MM.1S (cell line): ENCODE results near the gene CD4.

ENCODE experiments used
- DNase-seq: peaks from one replicate; pipeline ENCODE4 v3.0.0-alpha.2; 2015
- H2AFZ ChIP-seq: fragments of 300-600 bp; sonication (generic); 2 replicates; pipeline ENCODE4 v1.6.0; 2016; ENCODE audit warnings: antibody characterized with exemption, low read length
- H3F3A ChIP-seq: fragments of 300-600 bp; sonication (generic); 2 replicates; pipeline ENCODE4 v1.6.1; 2016; ENCODE audit warnings: mild to moderate bottlenecking, antibody characterized with exemption, low read length, moderate library complexity, mixed read lengths; ENCODE audit not compliant: insufficient read depth
- H3K27ac ChIP-seq: fragments of 300-600 bp; sonication (generic); 2 replicates; pipeline ENCODE4 v1.5.1; 2016; ENCODE audit warnings: mild to moderate bottlenecking, low read length
- H3K27me3 ChIP-seq: fragments of 300-600 bp; sonication (generic); replicated peaks from 2 replicates; pipeline ENCODE4 v1.6.0; 2016; ENCODE audit warnings: low read length; ENCODE audit not compliant: insufficient read depth
- H3K36me3 ChIP-seq: fragments of 300-600 bp; sonication (generic); replicated peaks from 2 replicates; pipeline ENCODE4 v1.6.1; 2016; ENCODE audit warnings: mild to moderate bottlenecking, low read length, mixed read lengths; ENCODE audit not compliant: insufficient read depth
- H3K4me1 ChIP-seq: fragments of 300-600 bp; sonication (generic); 2 replicates; pipeline ENCODE4 v1.6.1; 2016; ENCODE audit warnings: low read length, mixed read lengths
- H3K4me2 ChIP-seq: fragments of 300-600 bp; sonication (generic); 2 replicates; pipeline ENCODE4 v1.6.0; 2016; ENCODE audit warnings: low read depth, low read length
- H3K4me3 ChIP-seq: fragments of 300-600 bp; sonication (generic); 2 replicates; pipeline ENCODE4 v1.5.1; 2016; ENCODE audit warnings: low read length, mixed read lengths
- H3K79me2 ChIP-seq: fragments of 300-600 bp; sonication (generic); 2 replicates; pipeline ENCODE4 v1.6.1; 2016; ENCODE audit warnings: mixed run types, low read length, mixed read lengths
- H3K9ac ChIP-seq: fragments of 300-600 bp; sonication (generic); 2 replicates; pipeline ENCODE4 v1.6.1; 2016; ENCODE audit warnings: low read length, mixed read lengths
- H3K9me2 ChIP-seq: fragments of 300-600 bp; sonication (generic); replicated peaks from 2 replicates; pipeline ENCODE4 v1.6.1; 2016; ENCODE audit warnings: mild to moderate bottlenecking, low read length, mixed read lengths; ENCODE audit not compliant: insufficient read depth
- H3K9me3 ChIP-seq: fragments of 300-600 bp; sonication (generic); replicated peaks from 2 replicates; pipeline ENCODE4 v1.6.1; 2016; ENCODE audit warnings: mild to moderate bottlenecking, low read length, mixed read lengths; ENCODE audit not compliant: insufficient read depth
- H4K20me1 ChIP-seq: fragments of 300-600 bp; sonication (generic); 2 replicates; pipeline ENCODE4 v1.6.1; 2016; ENCODE audit warnings: mild to moderate bottlenecking, low read length, moderate library complexity, mixed read lengths; ENCODE audit not compliant: insufficient read depth
- EZH2 ChIP-seq: fragments of 300-600 bp; sonication (generic); optimal IDR thresholded peaks from 2 replicates; pipeline ENCODE3; 2017; ENCODE audit warnings: low read depth, mild to moderate bottlenecking, antibody characterized with exemption, low read length, mixed read lengths
- EZH2phosphoT487 ChIP-seq: fragments of 300-600 bp; sonication (generic); IDR thresholded peaks from 2 replicates; pipeline ENCODE4 v1.6.1; 2018; ENCODE audit warnings: antibody characterized with exemption, low read length
- TF ChIP-seq, protein P1 (sequence below): fragments of 300-600 bp; sonication (generic); IDR thresholded peaks from 2 replicates; pipeline ENCODE4 v1.5.1; 2016; ENCODE audit warnings: antibody characterized with exemption, low read length, mixed read lengths

Gene CD4

DNA sequence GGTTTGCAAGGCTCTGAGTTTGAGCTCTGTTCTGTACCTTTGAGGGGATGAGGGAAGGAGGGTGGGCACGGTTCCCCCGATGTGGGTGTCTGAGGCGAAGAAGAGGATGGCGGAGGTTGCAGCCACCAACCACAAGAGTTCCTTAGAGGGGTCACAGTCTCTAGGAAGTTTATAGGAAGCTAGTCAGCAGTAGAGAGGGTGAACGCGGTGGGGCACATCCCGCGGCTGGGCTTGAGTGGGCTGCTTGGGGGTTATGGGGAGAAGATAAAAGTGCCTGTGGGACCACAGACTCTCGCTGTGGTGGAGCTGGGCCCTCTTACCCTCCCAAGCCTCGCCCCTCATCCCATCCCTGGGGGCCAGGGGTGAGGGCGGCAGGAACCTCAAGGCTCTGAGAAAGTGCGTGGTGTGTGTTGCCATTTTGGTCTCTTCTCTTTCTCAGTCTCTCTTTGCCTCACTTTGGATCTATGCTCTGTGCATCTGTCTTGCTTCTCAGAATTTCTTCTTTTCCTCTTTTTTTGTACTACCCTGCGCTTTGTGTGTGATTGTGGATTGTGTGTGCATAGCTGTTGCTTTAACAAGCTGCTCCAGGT is 2.7 kb downstream of the CD4 start:
- no peaks in the 10 kb centered on the region for H3K27me3 ChIP-seq
- H3K4me1 ChIP-seq = no peaks in the 10 kb centered on the region
- H3K27ac ChIP-seq = no peak overlapping the region
- H3K9me3 ChIP-seq = no peaks in the 10 kb centered on the region
- H3K79me2 ChIP-seq = no peaks in the 10 kb centered on the region
- no peak overlapping the region for H3K9ac ChIP-seq
- no peak overlapping the region for H3K4me2 ChIP-seq
- H3K9me2 ChIP-seq = no peaks in the 10 kb centered on the region
- DNase-seq = no peak
- H4K20me1 ChIP-seq = no peaks in the 10 kb centered on the region
- TF ChIP-seq EZH2 (no peak), EZH2phosphoT487 (no peak)
- TF ChIP-seq, protein P1, sequence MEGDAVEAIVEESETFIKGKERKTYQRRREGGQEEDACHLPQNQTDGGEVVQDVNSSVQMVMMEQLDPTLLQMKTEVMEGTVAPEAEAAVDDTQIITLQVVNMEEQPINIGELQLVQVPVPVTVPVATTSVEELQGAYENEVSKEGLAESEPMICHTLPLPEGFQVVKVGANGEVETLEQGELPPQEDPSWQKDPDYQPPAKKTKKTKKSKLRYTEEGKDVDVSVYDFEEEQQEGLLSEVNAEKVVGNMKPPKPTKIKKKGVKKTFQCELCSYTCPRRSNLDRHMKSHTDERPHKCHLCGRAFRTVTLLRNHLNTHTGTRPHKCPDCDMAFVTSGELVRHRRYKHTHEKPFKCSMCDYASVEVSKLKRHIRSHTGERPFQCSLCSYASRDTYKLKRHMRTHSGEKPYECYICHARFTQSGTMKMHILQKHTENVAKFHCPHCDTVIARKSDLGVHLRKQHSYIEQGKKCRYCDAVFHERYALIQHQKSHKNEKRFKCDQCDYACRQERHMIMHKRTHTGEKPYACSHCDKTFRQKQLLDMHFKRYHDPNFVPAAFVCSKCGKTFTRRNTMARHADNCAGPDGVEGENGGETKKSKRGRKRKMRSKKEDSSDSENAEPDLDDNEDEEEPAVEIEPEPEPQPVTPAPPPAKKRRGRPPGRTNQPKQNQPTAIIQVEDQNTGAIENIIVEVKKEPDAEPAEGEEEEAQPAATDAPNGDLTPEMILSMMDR = no peak
- H3K36me3 ChIP-seq = no peaks in the 10 kb centered on the region
- H3K4me3 ChIP-seq = no peak overlapping the region
- H2AFZ ChIP-seq = no peak overlapping the region
- no peaks in the 10 kb centered on the region for H3F3A ChIP-seq

DNA sequence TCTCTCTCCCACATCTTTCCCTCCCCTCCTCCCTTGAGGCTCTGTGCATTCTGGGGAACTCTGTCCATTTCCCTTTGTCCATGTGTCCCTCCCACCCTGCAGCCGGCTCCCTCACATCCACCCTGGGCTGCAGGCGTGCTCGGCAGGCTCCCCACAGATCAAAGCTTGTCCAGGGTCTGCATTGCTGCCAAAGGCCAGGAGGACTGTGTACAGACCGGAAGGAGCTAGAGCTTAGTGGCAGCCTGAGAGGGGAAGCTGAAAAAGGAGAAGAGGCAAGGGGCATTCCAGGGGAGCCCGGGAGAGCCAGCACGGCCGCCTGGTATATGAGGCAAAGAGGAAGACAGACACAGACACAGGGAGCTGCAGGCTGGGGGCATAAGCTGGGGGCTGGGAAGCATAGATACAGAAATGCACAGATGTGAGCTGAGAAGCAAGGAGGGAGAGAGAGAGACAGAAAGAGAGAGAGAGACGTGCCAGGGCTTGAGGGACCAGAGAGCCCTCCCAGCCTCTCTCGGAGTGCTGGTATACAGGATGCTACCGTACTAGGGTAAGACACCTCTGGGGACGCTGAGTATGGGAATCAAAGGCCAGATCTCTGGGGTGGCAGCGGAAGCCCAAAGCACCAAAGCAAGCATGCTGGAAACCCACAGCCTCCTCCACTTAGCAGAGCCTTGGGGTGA is 3.3 kb downstream of the CD4 start:
- no peaks in the 10 kb centered on the region for H3K79me2 ChIP-seq
- no peaks in the 10 kb centered on the region for H3K4me1 ChIP-seq
- H3K4me2 ChIP-seq = no peak overlapping the region
- H3K9me3 ChIP-seq = no peaks in the 10 kb centered on the region
- no peak for TF ChIP-seq EZH2
- TF ChIP-seq, protein P1 = no peak
- no peak for TF ChIP-seq EZH2phosphoT487
- H3K4me3 ChIP-seq = no peak overlapping the region
- no peaks in the 10 kb centered on the region for H3F3A ChIP-seq
- H2AFZ ChIP-seq = no peak overlapping the region
- H3K36me3 ChIP-seq = no peaks in the 10 kb centered on the region
- no peaks in the 10 kb centered on the region for H3K9me2 ChIP-seq
- no peaks in the 10 kb centered on the region for H4K20me1 ChIP-seq
- no peak overlapping the region for H3K27ac ChIP-seq
- no peak overlapping the region for H3K9ac ChIP-seq
- no peak for DNase-seq
- H3K27me3 ChIP-seq = no peaks in the 10 kb centered on the region

DNA sequence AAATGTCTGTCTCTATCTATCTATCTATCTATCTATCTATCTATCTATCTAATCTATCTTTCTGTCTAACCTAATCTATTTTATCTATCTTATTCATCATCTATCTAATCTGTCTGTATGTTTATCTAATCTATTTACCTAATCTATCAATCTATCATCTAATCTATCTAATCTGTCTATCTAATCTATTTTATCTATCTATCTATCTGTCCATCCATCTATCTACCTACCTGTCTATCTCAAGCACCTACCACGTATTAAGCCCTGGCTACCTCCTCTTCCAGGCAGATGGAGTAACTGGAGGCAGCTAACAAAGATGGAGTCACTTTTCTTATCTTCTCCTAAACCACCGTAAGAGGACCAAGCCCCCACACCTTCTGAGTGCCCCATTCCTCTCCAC is 5.8 kb downstream of the CD4 start:
- H2AFZ ChIP-seq = no peak overlapping the region
- no peak overlapping the region for H3K4me3 ChIP-seq
- no peaks in the 10 kb centered on the region for H4K20me1 ChIP-seq
- no peaks in the 10 kb centered on the region for H3K36me3 ChIP-seq
- H3K9ac ChIP-seq = no peak overlapping the region
- no peaks in the 10 kb centered on the region for H3K27me3 ChIP-seq
- H3F3A ChIP-seq = no peaks in the 10 kb centered on the region
- no peaks in the 10 kb centered on the region for H3K4me1 ChIP-seq
- TF ChIP-seq, protein P1 = no peak
- TF ChIP-seq EZH2 = no peak
- TF ChIP-seq EZH2phosphoT487 = no peak
- no peak overlapping the region for H3K4me2 ChIP-seq
- no peak for DNase-seq
- H3K9me2 ChIP-seq = no peaks in the 10 kb centered on the region
- H3K27ac ChIP-seq = no peak overlapping the region
- no peaks in the 10 kb centered on the region for H3K79me2 ChIP-seq
- H3K9me3 ChIP-seq = no peaks in the 10 kb centered on the region
